ENCODE data around the gene ENG.
"Not testable (repeated sequence)": the region's sequence is repeated elsewhere in the genome, so short reads cannot be mapped to it uniquely, and the experiment has no call there.

The ENG gene

DNA sequence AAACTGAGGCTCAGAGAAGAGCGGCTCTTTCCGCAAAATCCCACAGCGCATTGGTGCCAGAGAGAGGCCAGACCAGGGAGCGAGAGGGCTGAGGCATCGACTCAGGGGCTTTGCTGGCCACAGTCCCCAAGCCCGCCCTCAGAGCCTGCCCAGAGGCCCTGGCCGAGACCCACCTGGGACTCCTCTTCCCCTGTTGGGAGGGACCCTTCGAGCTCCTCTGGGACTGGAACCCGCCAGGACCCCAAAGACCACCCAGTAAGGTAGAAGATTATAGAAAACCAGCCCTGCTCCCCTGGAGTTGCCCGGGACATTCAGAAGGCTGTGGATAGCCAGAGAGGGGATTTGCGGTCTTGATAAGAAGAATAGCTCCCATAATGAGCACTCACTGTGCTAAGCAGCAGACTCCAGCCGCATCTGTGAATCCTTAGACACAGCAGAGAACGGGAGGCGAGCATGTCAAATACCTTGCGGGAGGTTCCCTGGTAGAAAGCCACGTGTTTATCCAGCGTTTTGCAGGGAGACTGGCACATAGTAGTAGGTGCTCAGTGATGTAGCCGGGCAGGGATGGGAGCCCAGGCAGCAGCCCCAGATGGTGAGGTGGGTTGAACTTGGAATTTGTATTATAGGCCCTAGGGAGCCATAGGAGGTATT, 23.7 kb upstream of the ENG start:
- no peak for DNase-seq

DNA sequence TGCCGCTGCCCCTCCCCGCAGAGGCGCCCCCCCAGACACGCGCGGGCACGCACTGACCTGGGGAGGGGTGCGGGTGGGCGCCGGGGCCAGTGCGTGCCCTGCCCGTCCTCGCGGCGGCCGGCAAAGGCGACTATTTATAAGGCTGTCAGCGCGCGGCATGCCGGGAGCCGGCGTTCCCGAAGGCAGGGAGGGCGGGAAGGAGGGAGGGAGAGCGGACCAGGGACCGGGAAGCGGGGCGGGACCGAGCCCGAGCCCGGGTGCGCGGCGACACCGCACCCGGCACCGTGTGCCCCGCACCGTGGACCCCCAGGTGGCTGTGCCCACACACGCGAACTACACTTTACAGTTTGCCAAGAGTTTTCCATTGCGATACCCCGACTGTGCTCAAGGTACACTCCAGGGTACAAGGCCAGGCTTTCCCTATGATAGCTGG, 23.1 kb upstream of the ENG start, which contains the start of gene AK1:
AK1 (minus strand) TSS at position 110 of the 433 bp plus-strand sequence. CDS start 3,058 bp downstream, outside the sequence.
- no peak for DNase-seq

DNA sequence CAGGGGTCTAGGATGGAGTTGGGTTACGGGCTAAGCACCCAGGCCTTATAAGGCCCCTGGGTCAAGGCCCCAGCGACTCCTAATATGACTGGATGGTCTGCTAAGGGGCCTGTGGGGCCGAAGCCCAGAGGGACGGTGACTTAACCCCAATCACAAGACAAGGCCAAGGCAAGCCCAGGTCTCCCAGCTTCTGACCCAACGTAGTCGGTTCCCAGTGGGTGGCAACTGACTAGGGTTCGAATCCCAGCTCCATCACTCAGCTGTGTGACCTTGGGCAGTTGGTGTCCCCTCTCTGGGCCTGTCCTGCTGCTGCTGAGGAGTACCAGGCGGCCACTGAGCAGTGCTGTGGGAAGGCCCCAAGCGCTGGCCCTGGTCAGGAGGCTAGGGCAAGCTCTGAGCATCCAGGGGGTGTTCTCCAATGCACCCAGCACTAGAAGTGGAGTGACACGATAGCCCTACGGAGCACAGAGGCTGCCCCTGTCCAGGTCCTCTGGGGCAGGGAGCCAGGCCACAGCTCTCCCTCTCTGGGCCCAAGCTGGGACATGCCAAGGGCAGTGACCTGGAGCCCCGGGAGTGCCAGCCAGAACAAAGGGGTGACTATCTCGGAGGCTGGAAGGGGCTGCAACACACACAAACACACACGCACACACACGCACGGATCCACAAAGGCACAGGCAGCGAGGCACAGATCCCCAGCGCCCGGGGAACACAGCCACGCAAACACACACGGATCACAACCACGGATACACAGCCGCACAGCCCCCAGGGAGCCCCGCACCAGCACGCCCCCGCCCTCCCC, 22.5 kb upstream of the ENG start:
- no peak for DNase-seq

DNA sequence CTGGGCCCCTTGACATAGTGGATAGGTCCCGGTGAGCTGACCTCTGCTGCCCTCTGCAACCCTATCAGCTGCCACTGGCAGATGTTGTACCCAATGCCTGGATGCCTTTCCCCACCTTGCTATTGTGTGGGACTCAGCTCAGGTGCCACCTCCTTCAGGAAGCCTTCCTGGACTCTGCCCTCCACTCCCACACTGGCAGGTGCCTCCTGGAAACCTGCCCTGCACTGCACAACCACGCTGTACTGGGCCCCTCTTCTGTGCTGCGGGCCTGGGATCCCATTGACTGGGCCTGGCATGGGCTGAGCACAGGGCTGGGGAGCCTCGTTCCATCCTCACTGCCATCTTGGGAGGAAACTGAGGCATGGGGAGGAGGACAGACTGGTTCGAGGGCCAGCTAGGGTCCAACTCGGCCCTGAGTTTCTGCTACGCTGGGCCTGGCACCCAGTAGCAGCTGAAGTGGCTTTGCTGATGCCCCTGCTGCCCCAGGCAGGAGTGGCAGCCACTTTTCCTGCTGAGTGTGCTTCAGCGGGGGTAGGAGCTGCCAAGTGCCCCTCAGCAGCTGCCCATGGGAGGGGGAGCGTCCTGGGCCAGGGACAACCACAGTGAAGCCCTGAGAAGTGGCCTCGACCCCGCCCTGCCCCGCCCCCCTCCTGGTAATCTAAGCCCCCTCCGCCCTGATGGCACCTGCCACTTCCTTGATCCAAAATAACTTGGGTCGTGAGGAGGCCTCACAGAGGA, 21.7 kb upstream of the ENG start:
- no peak for DNase-seq

DNA sequence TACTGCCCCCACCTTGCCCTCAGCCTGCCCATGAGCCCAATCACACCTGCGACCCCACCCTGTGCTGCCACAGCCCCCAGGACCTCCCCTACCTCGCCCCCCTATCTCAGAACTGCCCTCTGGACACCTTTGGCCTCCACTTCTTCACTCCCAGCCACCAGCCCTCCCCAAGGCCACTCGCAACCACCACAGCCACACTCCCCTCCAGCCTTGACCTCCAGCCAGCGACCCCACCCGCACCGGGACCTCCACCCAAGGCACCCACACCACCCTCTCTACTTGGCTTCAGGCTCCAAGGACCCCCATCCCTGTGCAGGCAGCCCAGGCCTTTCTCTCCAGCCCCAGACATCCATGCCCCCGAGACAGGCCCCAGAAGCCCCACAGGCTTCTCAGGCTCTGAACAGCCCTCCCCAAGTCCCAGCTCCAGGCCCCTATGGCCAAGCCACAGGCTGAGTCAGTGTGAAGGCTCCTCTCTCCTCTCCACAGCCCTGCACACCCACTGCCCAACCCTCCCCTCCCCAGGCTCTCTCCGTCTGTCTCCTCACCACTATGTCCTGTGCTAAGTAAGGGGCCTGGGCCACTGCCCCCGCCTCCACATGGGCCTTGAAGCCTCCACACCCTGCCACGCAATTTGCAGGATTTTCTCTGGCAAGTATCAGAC, 21.0 kb upstream of the ENG start:
- no peak for DNase-seq

DNA sequence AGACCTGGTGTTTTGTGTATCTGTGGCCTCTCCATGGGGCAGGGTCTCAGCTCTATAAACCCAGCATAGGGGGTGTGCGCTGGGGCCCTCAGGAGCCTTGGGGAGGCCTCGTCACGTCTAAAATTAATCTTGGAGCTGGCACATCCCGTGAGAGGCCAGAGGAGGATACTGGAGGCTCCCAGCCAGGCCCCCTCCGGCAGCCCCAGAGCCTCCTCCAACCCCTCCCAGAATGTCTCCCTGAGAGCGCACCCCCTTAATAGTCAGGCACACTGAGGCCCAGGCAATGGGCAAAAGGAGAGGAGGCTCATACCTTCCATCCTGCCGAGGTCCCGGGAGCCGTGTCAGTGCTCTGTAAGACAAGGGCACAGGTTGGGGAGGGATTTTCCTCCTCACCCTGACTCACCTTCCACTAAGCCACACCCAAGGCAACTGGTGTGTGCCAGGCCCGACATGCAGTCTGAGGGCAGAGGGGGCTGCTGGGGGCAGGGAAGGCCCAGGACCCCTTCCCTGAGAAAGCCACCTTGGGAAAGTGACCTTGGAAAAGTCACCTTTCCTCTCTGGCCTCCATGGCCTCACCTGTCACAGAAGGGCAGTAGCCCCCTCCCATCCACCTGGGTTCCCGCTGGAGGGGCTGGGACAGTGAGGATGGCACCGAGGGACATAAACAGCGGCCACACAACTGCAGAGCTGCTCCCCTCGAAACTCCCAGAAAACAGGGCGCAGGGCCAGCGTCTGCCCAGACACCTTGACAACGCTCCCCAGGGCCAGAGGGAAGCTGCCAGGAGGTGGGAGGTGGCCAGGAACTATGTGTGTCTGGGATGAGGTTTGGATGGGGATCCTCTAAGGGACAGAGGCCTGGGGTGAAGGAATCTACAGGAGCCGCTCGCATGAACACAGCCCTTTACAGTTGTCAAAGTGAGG, 20.1 kb upstream of the ENG start:
- DNase-seq: no peak

DNA sequence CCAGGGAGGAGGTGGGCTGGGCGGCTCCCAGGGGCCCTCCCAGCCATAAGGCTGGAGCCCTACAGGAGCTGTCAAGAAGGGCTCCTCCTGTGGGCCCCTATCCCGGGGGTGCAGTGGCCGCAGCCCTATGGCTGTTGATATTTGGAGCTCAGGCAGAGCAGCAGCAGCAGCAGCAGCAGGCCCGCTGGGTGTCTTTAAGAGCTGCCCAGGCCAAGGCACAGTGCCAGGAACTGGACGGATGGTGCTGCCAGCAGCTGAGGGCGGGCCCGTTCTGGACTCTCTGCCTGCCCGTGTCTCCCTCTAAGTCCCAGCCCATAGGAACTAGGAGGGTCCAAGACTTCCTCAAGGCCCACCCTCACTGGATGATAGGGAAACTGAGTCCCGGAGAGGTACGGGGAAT, 19.4 kb upstream of the ENG start:
- no peak for DNase-seq

DNA sequence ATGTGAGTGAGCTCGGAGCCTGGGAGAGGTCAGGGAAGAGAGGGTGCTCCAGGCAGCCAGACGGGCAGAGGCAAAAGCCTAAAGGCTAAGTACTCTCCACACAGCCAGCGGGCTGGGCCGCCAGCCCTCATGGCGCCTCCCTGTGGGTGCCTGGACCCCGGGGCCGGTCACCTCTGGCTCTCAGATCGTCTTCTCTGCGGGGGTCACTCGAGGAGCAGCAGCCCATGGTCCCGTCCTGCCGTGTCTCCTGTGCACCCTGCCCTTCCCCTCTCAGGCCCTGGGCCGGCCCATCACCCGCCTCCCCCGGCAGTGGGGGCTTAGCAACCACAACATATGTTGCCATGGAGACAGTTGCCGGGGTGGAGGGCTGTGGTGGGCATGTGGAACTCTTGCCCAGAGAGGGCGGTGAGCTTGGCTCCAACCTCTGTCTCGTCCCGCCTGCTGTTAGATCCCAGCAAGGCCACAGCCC, 18.8 kb upstream of the ENG start:
- DNase-seq: no peak

DNA sequence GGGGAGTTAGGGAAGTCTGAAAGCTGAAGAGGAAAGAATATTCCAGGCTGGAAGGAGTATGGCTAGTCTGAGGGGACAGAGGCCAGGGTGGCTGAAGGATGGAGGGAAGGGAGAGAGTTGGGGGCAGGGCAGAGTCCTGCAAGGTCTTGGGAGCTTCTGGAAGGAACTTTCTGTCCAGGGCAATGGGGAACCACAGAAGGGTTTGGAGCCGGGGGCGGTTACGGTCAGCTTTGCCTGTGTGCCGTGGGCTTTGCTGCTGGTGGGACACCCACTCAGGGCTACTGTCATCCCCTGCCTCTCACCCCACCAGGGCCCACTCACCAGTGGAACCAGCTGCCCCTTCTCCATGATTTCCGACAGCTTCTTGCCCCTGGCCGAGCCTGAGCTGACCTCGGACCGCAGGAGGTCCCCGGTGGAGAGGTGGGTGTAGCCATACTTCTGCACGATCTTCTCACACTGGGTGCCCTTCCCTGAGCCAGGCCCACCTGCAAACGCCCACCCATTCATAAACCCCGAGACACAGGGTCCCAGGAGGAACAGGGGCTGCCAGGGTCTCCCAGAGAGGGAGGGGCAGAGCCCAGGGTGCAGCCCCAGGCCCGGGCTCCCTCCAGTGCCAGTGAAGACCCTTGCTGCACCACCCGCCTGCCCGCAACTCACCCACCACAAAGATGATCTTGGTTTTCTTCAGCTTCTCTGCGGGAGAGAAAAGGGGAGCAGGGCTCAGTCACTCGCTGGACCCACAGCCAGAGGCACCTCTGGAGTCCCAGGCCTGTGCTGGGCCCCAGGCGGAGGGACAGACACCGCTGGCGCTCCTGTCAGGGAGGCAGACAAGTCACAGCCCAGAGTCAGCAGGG, 18.1 kb upstream of the ENG start:
- DNase-seq: no peak

DNA sequence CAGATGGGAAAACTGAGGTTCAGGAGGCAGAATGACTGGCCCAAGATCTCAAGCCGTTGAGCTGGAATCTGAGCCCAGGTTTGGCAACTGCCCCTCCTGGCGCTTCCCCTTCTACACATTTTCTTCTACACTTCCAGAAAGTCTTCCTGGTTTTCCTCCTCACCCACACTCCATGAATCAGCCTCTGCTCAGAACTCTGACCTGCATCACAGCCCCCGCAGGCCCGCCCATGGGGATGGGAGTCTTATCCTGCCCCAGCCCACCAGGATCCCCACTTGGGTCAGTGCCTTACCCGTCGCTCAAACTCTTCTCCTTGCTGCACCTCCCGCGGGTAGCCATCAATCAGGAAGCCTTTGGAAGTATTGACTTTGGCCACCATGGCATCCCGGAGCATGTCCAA, 17.1 kb upstream of the ENG start:
- DNase-seq: no peak

DNA sequence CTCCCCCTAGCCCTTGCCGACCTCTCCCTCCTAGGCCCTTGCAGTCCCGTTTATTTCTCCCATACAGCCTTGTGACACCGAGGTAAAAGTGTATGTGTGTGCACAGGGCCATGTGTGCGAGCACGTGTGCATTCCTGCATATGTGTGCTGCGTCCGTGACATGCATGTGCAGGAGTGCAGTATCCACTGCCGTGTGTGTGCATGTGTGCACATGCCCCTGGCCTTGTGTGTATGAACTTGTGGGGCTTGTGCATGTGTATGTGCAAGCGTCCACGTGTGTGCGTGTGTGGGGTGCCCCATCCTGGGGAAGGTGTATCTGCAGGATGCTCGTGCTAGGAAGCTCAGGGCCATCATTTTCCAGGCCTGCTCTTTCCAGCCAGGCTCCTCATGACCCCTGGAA, 16.4 kb upstream of the ENG start:
- DNase-seq: no peak

DNA sequence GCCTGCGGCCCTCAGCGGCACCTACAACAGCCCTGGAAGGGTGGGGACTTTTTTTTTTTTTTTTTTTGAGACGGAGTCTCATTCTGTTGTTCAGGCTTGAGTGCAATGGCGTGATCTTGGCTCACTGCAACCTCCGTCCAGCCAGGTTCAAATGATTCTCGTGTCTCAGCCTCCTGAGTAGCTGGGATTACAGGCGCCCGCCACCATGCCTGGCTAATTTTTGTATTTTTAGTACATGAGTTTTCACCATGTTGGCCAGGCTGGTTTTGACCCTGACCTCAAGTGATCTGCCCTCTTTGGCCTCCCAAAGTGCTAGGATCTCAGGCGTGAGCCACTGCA, 15.7 kb upstream of the ENG start:
- not testable (repeated sequence) for DNase-seq

DNA sequence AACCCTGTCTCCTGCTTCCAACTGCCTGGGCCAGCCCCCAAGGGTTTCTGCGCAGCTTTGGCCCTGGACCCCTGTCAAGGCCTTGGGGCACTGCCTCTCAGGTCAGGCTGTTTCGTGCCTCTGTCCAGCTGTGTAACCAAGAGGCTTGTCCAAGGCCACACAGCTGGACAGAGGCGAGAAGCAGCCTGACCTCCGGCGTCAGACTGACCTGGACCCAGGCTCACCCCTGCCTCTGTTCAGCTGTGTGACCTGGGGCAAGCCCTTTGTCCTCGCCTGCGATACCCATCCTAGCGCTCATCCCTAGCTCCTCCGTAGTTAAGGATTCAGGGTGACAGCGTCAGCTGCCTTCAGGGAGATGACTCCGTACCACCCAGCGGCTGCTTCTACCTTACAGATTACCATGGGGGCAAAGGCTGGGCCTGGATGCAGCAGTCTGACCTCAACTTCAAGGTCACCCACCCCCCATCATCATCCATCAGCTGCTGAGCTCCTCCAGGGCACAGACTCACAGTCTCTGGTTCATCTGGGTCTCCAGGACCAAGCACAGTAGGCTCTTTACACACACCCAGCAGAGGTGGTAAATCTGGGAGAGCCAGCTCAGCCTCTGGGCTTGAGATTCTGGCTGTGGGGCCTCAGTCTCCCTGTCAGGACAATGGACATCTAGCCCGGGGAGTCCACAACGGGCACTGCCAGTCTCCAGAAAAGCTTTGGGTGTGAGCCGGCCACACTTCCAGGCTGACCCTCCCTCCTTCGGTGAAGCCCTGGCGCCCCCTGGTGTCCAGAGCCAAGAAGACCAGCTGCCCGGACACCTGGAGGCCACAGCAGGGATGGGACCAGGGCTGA, 15.1 kb upstream of the ENG start:
- DNase-seq: peak; percentile 94

DNA sequence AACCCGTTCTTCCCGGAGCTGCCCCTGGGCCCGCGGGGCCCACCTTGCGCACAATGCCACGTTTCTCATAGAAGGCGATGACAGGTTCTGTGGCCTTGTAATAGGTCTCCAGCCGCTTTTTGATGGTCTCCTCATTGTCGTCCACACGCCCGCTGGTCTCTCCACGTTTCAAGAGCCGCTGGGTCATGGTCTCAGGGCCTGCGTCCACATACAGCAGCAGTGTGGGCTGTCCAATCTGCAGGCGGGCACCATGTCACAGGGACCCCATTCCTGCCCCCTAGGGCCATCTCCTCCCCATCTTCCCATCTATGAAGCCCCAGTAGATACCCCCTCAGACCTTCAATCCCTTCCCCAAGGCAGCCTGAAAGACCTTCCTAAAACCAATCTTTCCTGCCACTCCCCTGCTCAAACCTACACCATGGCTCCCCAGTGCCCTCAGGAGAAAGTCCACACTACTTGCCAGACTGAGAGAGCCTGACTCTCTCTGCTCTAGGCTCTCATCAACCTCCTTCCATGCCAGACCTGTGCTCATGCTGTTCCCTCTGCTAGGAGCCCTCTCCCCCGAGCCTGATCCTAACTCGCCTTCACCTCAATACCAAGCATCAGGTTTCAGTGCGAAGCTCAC, 13.9 kb upstream of the ENG start:
- DNase-seq: no peak

DNA sequence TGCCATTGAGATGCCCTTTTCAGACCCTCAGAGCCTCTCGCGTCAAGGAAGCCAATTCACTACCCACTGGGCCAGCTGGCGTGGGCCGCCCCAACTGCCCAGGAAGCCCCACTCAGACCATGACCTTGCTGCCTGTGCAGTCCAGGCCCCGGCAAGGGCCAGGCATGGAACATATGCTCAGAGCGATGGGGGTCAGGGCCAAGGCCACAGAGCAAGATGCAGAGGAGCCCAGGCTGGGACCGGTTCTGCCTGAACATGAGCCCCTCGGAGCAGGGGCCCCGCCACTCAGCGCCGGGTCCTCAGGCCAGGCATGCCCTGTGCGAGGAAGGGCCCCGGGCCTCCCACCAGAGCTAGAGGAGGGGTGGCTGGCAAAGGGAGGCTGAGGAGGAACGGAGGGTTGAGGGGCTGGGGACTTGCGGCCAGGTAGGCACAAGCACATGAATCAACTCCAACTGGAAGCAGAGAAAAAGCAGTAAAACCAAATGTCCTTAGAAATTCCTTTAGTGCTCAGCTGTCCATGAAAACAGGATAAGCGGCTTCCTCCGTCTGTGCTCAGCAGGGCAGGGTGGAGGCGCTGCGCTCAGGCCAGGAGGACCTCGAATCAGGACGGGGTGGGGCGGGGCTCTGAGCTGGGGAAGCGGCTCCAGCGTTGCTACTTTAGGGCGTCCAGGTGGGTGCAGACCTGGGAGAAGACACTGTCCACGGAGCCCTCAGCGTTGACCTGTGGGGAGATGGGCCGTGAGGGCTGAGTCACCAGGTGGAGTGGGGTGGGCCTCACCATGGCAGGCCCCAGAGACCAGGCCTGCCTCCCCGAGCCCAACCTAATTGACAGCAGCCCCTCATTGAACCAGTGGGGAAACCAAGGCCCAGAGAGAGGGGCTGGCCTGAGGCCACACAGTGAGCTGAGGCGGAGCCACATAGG, 13.2 kb upstream of the ENG start:
- DNase-seq: no peak

DNA sequence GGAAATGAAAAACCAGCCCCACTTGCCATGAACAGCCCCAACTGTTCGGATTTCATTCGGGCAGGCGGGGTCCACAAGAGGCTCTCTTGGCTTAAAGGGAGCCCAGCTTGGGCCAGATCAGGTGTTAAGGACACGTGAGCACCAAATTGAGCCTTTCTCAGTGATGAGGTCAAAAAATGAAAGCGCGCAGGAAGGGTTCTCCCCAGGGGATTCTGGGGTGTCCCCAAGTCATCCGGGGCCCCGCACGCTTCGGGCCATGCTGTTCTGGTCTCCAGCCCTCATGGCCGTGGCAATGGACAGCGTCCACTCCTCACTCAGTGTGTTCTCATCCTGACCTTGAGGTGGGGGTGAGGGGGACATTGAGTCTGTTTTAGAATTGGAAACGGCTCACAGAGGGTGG, 12.1 kb upstream of the ENG start:
- no peak for DNase-seq

DNA sequence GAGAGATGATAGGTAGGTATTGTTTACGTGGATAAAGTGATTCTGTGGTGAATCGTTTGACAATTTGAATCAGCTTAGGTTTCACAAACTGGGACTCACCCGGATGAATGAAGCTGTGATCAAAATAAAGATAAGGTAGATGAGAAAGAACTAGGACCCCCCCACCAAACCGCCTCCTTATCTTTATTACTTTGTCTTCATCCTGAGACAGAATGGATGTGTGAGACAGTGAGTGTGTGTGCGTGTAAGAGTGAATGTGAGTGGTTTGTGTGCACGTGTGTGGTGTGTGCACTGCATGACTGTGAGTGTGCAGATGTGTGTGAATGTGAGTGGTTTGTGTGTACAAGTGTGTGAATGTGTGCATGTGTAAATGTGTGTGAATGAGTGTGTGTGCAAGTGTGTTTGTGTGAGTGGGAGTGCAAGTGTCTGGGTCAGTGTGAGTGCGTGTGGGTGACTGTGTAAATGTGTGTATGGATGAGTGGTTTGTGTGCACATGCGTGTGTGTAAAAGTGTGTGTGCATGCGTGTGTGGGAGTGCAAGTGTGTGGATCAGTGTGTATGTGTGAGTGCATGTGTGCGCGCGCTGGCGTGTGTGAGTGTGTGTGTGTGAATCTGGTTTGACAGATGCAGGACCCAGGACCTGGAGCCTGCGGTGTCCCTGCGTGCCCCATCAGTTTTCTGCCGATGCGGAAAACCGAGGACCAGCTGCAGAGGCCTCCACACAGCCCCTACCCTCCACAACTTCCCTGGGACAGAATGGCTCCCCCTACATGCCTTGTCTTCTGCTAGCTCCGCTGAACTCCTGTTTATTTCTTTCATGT, 11.4 kb upstream of the ENG start:
- DNase-seq: no peak

DNA sequence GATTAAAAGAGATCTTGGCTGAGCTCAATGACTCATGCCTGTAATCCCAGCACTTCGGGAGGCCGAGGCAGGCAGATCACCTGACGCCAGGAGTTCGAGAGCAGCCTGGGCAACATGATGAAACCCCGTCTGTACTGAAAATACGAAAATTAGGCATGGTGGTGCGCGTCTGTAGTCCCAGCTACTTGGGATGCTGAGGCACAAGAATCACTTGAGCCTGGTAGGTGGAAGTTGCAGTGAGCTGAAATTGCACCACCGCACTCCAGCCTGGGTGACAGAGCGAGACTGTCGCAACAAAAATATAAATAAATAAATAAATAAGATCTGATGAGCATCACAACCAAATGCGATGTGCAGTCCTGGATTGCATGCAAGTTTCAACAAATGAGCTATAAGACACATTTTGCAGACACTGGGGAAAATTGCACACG, 8.7 kb upstream of the ENG start:
- no peak for DNase-seq
